IMR-90 (cell line): Measurements from ENCODE around the gene C1QTNF1. TPM values are rescaled to one million over a fixed set of nuclear protein-coding genes. Genes with fewer than 3 reads are reported as not detected.

ENCODE experiments used
- ATAC-seq: fragments of 200-7000 bp; cut with Tn5 transposase; 2 replicates; pipeline ENCODE4 v1.9.1; 2020; ENCODE audit warnings: low read depth, mild to moderate bottlenecking, moderate library complexity
- BruUV-seq: library from RNA; stranded (reverse); fragments of 400-500 nt; replicated peaks from 2 replicates; lab custom pipeline; 2021; lab: Mats Ljungman, UMichigan
- CTCF ChIA-PET: fragments of 300-600 bp; formaldehyde crosslinking; extraction: SDS; loops from one replicate; lab custom pipeline; 2021; ENCODE audit warnings: antibody characterized with exemption; lab: Yijun Ruan, JAX
- POLR2A ChIA-PET: fragments of 300-600 bp; sonication (Branson Sonifier 250); formaldehyde crosslinking; loops from one replicate; lab custom pipeline; 2022; ENCODE audit warnings: antibody characterized with exemption; ENCODE audit not compliant: unreplicated experiment; lab: Charles Lee
- DNase-seq: peaks from one replicate; pipeline ENCODE4 v3.0.0; 2013
- H2AFZ ChIP-seq: replicated peaks from 2 replicates; pipeline ENCODE3; 2013; ENCODE audit warnings: low read length, mild to moderate bottlenecking; ENCODE audit not compliant: poor library complexity
- H2AK5ac ChIP-seq: 2 replicates; pipeline ENCODE4 v1.6.1; 2013; ENCODE audit warnings: low read depth, low read length, inconsistent platforms
- H2AK9ac ChIP-seq: replicated peaks from 2 replicates; pipeline ENCODE3; 2013; ENCODE audit warnings: mild to moderate bottlenecking, low read depth, low read length, moderate library complexity; ENCODE audit not compliant: poor library complexity
- H2BK120ac ChIP-seq: 2 replicates; pipeline ENCODE4 v1.6.1; 2013; ENCODE audit warnings: low read depth, low read length, inconsistent platforms
- H2BK15ac ChIP-seq: 3 replicates; pipeline ENCODE4 v1.6.1; 2013; ENCODE audit warnings: low read depth, low read length, inconsistent platforms
- H2BK20ac ChIP-seq: 2 replicates; pipeline ENCODE4 v1.6.1; 2013; ENCODE audit warnings: low read depth, mild to moderate bottlenecking, inconsistent platforms, low read length, moderate library complexity
- H2BK5ac ChIP-seq: 2 replicates; pipeline ENCODE4 v1.6.1; 2013; ENCODE audit warnings: mild to moderate bottlenecking, low read depth, low read length, inconsistent platforms; ENCODE audit not compliant: poor library complexity, severe bottlenecking
- H3K14ac ChIP-seq: replicated peaks from 2 replicates; pipeline ENCODE4 v1.6.1; 2013; ENCODE audit warnings: low read depth, low read length, inconsistent platforms
- H3K18ac ChIP-seq: 2 replicates; pipeline ENCODE4 v1.6.1; 2013; ENCODE audit warnings: low read depth, low read length, control low read depth
- H3K23ac ChIP-seq: 2 replicates; pipeline ENCODE4 v1.6.1; 2013; ENCODE audit warnings: low read depth, low read length, inconsistent platforms
- H3K27ac ChIP-seq: 2 replicates; pipeline ENCODE4 v1.5.1; 2013; ENCODE audit warnings: mild to moderate bottlenecking, control low read depth, low read length; ENCODE audit not compliant: insufficient read depth
- H3K27me3 ChIP-seq: 2 replicates; pipeline ENCODE4 v1.6.1; 2013; ENCODE audit warnings: low read length; ENCODE audit not compliant: control insufficient read depth, insufficient read depth
- H3K36me3 ChIP-seq: 2 replicates; pipeline ENCODE4 v1.6.1; 2013; ENCODE audit warnings: low read length, mixed read lengths; ENCODE audit not compliant: control insufficient read depth, insufficient read depth
- H3K4ac ChIP-seq: 2 replicates; pipeline ENCODE4 v1.6.1; 2013; ENCODE audit warnings: low read depth, low read length, inconsistent platforms
- H3K4me1 ChIP-seq: 2 replicates; pipeline ENCODE4 v1.6.1; 2013; ENCODE audit warnings: low read length, mixed read lengths; ENCODE audit not compliant: control insufficient read depth, insufficient read depth
- H3K4me2 ChIP-seq: 2 replicates; pipeline ENCODE4 v1.6.1; 2013; ENCODE audit warnings: low read depth, mild to moderate bottlenecking, control low read depth, low read length, moderate library complexity
- H3K4me3 ChIP-seq: 2 replicates; pipeline ENCODE4 v1.5.1; 2013; ENCODE audit warnings: low read depth, mild to moderate bottlenecking, control low read depth, low read length, moderate library complexity; ENCODE audit not compliant: insufficient read depth
- H3K56ac ChIP-seq: 2 replicates; pipeline ENCODE4 v1.6.1; 2013; ENCODE audit warnings: low read length, inconsistent platforms; ENCODE audit not compliant: insufficient read depth; ENCODE audit errors: extremely low read depth
- H3K79me1 ChIP-seq, 2 experiments: 2 replicates each; pipeline ENCODE4 v1.6.1; 2013; ENCODE audit warnings: low read length in 2 of 2, inconsistent platforms in 1 of 2, low read depth in 1 of 2
- H3K9ac ChIP-seq: 2 replicates; pipeline ENCODE4 v1.6.1; 2013; ENCODE audit warnings: low read depth, low read length, control low read depth
- H3K9me1 ChIP-seq: 2 replicates; pipeline ENCODE4 v1.6.1; 2013; ENCODE audit warnings: low read length, inconsistent platforms; ENCODE audit not compliant: insufficient read depth
- H3K9me3 ChIP-seq: 2 replicates; pipeline ENCODE4 v1.6.1; 2013; ENCODE audit warnings: low read length; ENCODE audit not compliant: control insufficient read depth, insufficient read depth
- H4K20me1 ChIP-seq: 2 replicates; pipeline ENCODE4 v1.6.1; 2013; ENCODE audit warnings: low read length, inconsistent platforms; ENCODE audit not compliant: insufficient read depth
- H4K5ac ChIP-seq: 2 replicates; pipeline ENCODE4 v1.6.1; 2013; ENCODE audit warnings: mild to moderate bottlenecking, low read depth, low read length, control low read depth
- H4K8ac ChIP-seq, 2 experiments: 2 replicates each; pipeline ENCODE4 v1.6.1; 2013; ENCODE audit warnings: low read depth in 2 of 2, low read length in 2 of 2, control low read depth in 1 of 2, inconsistent platforms in 1 of 2
- H4K91ac ChIP-seq: 2 replicates; pipeline ENCODE4 v1.6.1; 2013; ENCODE audit warnings: low read depth, low read length, inconsistent platforms; ENCODE audit not compliant: insufficient read depth
- BHLHE40 ChIP-seq: fragments of 150-350 bp; IDR thresholded peaks from 2 replicates; pipeline ENCODE4 v1.6.1; 2016; ENCODE audit warnings: mild to moderate bottlenecking, low read depth, low read length
- CEBPB ChIP-seq: IDR thresholded peaks from 2 replicates; pipeline ENCODE4 v1.6.1; 2012; ENCODE audit warnings: low read depth, low read length, improper control_type of control experiment
- CHD1 ChIP-seq: IDR thresholded peaks from 2 replicates; pipeline ENCODE4 v1.6.1; 2012; ENCODE audit warnings: low read depth, low read length, improper control_type of control experiment
- CTCF ChIP-seq: conservative IDR thresholded peaks from 2 replicates; pipeline ENCODE4 v1.5.1; 2012; ENCODE audit warnings: mild to moderate bottlenecking, low read depth, low read length, improper control_type of control experiment
- FOS ChIP-seq: fragments of 150-350 bp; IDR thresholded peaks from 2 replicates; pipeline ENCODE4 v1.6.1; 2016; ENCODE audit warnings: low read depth, low read length
- MAFK ChIP-seq: IDR thresholded peaks from 2 replicates; pipeline ENCODE4 v1.6.1; 2012; ENCODE audit warnings: low read depth, low read length, improper control_type of control experiment
- MAZ ChIP-seq: IDR thresholded peaks from 2 replicates; pipeline ENCODE4 v1.6.1; 2012; ENCODE audit warnings: low read depth, mild to moderate bottlenecking, low read length, improper control_type of control experiment, moderate library complexity, borderline replicate concordance
- MXI1 ChIP-seq: IDR thresholded peaks from 2 replicates; pipeline ENCODE4 v1.6.1; 2012; ENCODE audit warnings: low read depth, mild to moderate bottlenecking, low read length, moderate library complexity, borderline replicate concordance
- NFE2L2 ChIP-seq: fragments of 150-350 bp; IDR thresholded peaks from 2 replicates; pipeline ENCODE4 v1.6.1; 2016; ENCODE audit warnings: low read depth, mild to moderate bottlenecking, low read length
- POLR2A ChIP-seq: IDR thresholded peaks from 2 replicates; pipeline ENCODE4 v1.6.1; 2012; ENCODE audit warnings: mild to moderate bottlenecking, low read depth, low read length
- RAD21 ChIP-seq: IDR thresholded peaks from 2 replicates; pipeline ENCODE4 v1.6.1; 2012; ENCODE audit warnings: low read length, improper control_type of control experiment
- RCOR1 ChIP-seq: IDR thresholded peaks from 2 replicates; pipeline ENCODE4 v1.6.1; 2012; ENCODE audit warnings: mild to moderate bottlenecking, low read length, improper control_type of control experiment; ENCODE audit not compliant: insufficient replicate concordance
- RFX5 ChIP-seq: IDR thresholded peaks from 2 replicates; pipeline ENCODE4 v1.8.0; 2012; ENCODE audit warnings: low read depth, mild to moderate bottlenecking, low read length, moderate library complexity
- SMC3 ChIP-seq: fragments of 150-350 bp; IDR thresholded peaks from 2 replicates; pipeline ENCODE4 v1.6.1; 2016; ENCODE audit warnings: low read depth, mild to moderate bottlenecking, antibody characterized with exemption, low read length, moderate library complexity
- USF2 ChIP-seq: fragments of 150-350 bp; IDR thresholded peaks from 2 replicates; pipeline ENCODE4 v1.6.1; 2017; ENCODE audit warnings: mild to moderate bottlenecking, antibody characterized with exemption, low read length, low read depth
- WGBS, 2 experiments: methylation state at CpG; one replicate each; pipeline versions ENCODE4 v1.1.5 to v1.1.7; 2013; ENCODE audit warnings: missing lambda C conversion rate in 2 of 2; ENCODE audit not compliant: insufficient read length in 1 of 2; ENCODE audit errors: extremely low coverage in 2 of 2; 5-methylcytosine and 5-hydroxymethylcytosine counted together
- dilution Hi-C: fragments of 300-500 bp; cut with HindIII; formaldehyde crosslinking; loops from one replicate; pipeline ENCODE4 v1.14.3; 2018; ENCODE audit warnings: low sequenced_read_pairs; ENCODE audit not compliant: unreplicated experiment
- in situ Hi-C: fragments of 300-500 bp; cut with MboI; formaldehyde crosslinking; loops from 3 replicates; pipeline ENCODE4 v1.14.3; 2019; ENCODE audit warnings: low sequenced_read_pairs, inconsistent platforms, mixed read lengths
- intact Hi-C: fragments of 100-400 bp; cut with micrococcal nuclease; formaldehyde crosslinking; loops from 2 replicates; pipeline ENCODE4 v1.10.0; 2022
- polyA plus RNA-seq, 3 experiments: library from polyadenylated mRNA; depleted of rRNA; stranded (reverse); fragments of >200 nt; gene quantifications; 2 replicates each; pipeline ENCODE4 v1.2.3, GENCODE V29; 2012; ENCODE audit warnings: low replicate concordance in 1 of 3
- total RNA-seq: library from RNA; depleted of rRNA; stranded (reverse); fragments of >200 nt; gene quantifications from 2 replicates; pipeline ENCODE4 v1.2.3, GENCODE V29; 2012
- TF ChIP-seq, protein P1 (sequence below): fragments of 150-350 bp; IDR thresholded peaks from 2 replicates; pipeline ENCODE4 v1.6.1; 2016; ENCODE audit warnings: low read depth, mild to moderate bottlenecking, low read length, moderate library complexity, borderline replicate concordance

C1QTNF1 gene
- total and polyA plus RNA-seq, 2 of the 4 experiments (the other 2 are of a cell fraction): 3.4 to 8.4 TPM

DNA sequence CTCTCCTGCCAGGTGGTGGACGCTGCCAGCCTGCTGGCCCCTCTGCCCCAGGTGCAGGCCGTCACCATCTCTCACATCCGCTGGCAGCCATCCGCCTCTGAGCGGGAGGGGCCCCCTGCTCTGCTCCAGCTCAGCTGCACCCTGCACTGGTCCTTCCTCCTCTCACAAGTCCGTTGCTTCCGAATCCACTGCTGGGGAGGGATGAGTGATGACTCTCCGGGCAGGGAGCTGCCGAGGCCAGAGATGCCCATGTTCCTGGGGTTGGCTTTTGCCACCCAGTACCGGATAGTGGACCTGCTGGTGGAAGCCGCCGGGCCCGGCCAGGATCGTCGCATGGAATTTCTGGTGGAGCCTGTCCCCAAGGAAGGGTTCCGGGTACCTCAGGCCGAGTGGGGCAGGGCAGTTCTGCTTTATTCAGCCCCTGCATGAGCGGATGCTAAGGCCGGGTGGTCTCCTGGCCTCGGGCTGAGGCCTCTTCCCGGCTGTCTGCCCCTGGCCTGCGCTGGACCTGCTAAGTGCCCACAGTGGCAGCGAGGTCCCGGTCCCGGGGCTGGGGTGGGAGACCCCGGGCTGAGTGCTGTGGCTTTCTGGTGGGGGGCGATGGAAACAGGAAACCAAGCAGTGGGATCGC lies 62.1 kb downstream of the C1QTNF1 start:
- no peaks in the 10 kb centered on the region for H3K4me1 ChIP-seq
- no peak overlapping the region for H2BK20ac ChIP-seq
- DNase-seq (no peak), ATAC-seq (no peak)
- H3K27me3 ChIP-seq: no peaks in the 10 kb centered on the region
- intact Hi-C loops (no loop called here), in situ Hi-C loops (loop anchor here (10.0 to 25.0 kb wide), 2 partner anchors 309 to 626 kb away; no protein-coding TSS in a partner anchor), dilution Hi-C loops (no loop called here)
- H3K56ac ChIP-seq: no peak overlapping the region
- no peak overlapping the region for H2AK5ac ChIP-seq
- ChIA-PET POLR2A (no interaction called here), CTCF (interaction anchor here (1.5 to 2.4 kb wide), 2 partner anchors 305 to 306 kb away, joined by 9 to 20 read pairs; no protein-coding TSS in a partner anchor)
- H4K91ac ChIP-seq: no peak overlapping the region
- H2AFZ ChIP-seq: no peak overlapping the region
- no peak overlapping the region for H2BK15ac ChIP-seq
- H4K8ac ChIP-seq: no peak overlapping the region
- no peak overlapping the region for H3K27ac ChIP-seq
- H3K4me2 ChIP-seq: no peak overlapping the region
- no peak overlapping the region for H3K4ac ChIP-seq
- no peak overlapping the region for H3K18ac ChIP-seq
- H2BK120ac ChIP-seq: no peak overlapping the region
- no peak overlapping the region for H3K4me3 ChIP-seq
- H3K14ac ChIP-seq: no peak overlapping the region
- WGBS, 2 experiments: 88% methylated on average over 18 of the region's 28 CpGs; no CpG with 5 or more reads in 1 of the 2 experiments
- H2AK9ac ChIP-seq: no peak overlapping the region
- H2BK5ac ChIP-seq: no peak overlapping the region
- H3K79me1 ChIP-seq: no peaks in the 10 kb centered on the region
- no TSS peak for BruUV-seq
- H3K9ac ChIP-seq: no peak overlapping the region
- H4K20me1 ChIP-seq: peaks cover 9% of the 10 kb centered on the region; the same call in 1 of the 2 replicates
- H3K9me3 ChIP-seq: no peaks in the 10 kb centered on the region
- no peak overlapping the region for H3K23ac ChIP-seq
- H3K9me1 ChIP-seq: no peaks in the 10 kb centered on the region
- peaks cover 15% of the 10 kb centered on the region; the same call in 1 of the 2 replicates for H3K36me3 ChIP-seq
- TF ChIP-seq RFX5 (no peak), CTCF (no peak), FOS (no peak), USF2 (no peak), CHD1 (no peak), MXI1 (no peak), SMC3 (no peak), POLR2A (no peak), MAZ (no peak), RCOR1 (no peak), MAFK (no peak), CEBPB (no peak), NFE2L2 (no peak), RAD21 (no peak), BHLHE40 (no peak)
- TF ChIP-seq, protein P1, sequence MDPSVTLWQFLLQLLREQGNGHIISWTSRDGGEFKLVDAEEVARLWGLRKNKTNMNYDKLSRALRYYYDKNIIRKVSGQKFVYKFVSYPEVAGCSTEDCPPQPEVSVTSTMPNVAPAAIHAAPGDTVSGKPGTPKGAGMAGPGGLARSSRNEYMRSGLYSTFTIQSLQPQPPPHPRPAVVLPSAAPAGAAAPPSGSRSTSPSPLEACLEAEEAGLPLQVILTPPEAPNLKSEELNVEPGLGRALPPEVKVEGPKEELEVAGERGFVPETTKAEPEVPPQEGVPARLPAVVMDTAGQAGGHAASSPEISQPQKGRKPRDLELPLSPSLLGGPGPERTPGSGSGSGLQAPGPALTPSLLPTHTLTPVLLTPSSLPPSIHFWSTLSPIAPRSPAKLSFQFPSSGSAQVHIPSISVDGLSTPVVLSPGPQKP: no peak
- no peak overlapping the region for H4K5ac ChIP-seq
